ENCODE results near the gene FOXI1. TPM values are rescaled to one million over a fixed set of nuclear protein-coding genes. Genes with fewer than 3 reads are reported as not detected.
"Not testable (repeated sequence)": the region's sequence is repeated elsewhere in the genome, so short reads cannot be mapped to it uniquely, and the experiment has no call there.

Gene FOXI1
- total RNA-seq, 2 donors from 2014 or later = not detected

DNA sequence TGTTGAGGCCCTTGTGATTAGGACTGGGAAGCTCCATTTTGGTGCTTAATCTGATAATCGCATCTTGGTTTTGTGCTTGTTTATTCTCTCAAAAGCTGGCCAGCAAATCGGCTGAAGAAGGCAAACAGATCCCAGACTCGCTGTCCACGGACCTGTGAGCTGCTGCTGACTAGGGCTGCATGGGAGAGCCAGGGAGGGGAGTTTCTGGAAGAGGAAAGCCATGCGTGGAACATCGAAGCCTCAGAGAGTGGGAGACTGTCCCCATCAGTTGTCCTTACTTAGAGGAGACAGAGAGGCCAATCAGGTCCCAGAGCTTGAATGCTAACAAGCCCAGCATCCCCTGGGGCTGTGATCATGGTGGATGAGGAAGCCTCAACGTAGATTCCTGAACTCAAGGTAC, 23.0 kb upstream of the FOXI1 start:
- no peak for DNase-seq (ENCODE audit: low spot score)
- intact Hi-C loops (cut with DNase I) = no loop called here

DNA sequence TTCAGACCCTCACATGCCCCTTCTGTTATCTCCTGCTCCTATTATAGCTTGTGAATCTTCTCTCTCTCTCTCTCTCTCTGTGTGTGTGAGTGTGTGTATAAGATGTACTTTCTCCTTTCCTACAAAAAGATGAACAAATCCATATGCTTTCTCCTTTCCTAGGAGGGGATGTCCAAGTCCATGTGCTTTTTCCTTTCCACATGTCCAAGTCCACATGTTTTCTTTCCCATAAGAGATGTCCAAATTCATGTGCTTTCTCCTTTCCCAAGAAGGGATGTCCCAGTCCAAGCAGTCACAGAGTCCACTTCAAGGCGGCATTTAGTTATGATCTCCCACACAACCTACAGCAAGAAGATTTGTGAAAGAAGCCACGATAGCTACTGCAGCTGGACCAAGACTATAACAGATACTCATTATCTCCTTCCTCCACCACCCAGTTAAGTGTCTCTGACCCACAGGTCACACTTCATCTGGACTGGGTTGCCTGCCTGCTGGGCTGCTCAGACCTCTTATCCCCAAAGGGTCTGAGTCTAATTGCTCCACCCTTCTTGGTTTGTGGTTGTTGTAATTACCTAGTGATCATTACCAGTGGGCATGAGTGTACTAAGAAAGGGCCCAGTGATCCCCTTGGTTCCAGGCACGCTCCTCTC, 18.4 kb upstream of the FOXI1 start:
- DNase-seq (ENCODE audit: low spot score) = no peak
- intact Hi-C loops (cut with DNase I) = no loop called here

DNA sequence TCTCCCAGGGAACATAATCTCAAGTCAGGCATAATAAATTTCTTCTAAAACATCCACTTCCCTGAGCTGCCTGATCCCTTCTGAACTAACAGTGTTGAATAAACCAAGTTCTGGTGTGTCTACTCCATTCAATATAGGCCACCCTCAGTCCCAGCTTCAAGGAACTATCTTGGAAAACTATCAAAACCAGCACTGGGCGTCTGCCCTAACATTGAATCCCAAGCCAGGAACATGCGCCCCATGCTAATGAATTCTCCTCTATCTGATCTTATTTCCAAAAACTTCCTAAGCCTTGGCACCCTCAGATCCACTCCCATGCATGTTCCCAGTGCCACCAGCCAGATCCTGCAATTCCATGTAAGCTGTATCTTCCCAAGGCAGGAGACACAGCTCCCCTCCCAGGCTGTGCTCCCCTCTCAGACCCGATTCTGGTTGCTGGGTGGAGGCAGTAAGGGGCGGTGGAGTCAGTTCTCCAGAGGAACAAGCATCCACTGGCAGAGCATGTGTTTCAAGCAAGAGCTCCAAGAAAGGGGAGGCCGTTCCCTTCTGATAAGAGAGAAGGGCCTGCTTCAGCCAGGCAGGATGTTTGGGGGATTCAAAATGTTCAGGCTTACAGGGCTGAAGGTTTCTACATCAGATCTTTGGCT, 13.1 kb upstream of the FOXI1 start:
- intact Hi-C loops (cut with DNase I) = no loop called here
- DNase-seq (ENCODE audit: low spot score) = no peak

DNA sequence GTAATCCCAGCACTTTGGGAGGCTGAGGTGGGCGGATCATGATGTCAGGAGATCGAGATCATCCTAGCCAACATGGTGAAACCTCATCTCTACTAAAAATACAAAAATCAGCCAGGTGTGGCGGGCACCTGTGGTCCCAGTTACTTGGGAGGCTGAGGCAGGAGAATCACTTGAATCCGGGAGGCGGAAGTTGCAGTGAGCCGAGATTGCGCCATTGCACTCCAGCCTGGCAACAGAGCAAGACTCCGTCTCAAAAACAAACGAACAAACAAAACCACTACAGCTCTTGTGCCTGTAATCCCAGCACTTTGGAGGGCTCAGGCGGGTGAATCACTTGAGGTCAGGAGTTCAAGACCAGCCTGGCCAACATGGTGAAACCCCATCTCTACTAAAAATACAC, 11.4 kb upstream of the FOXI1 start:
- DNase-seq (ENCODE audit: low spot score); intact Hi-C loops (cut with DNase I): not testable (repeated sequence)

DNA sequence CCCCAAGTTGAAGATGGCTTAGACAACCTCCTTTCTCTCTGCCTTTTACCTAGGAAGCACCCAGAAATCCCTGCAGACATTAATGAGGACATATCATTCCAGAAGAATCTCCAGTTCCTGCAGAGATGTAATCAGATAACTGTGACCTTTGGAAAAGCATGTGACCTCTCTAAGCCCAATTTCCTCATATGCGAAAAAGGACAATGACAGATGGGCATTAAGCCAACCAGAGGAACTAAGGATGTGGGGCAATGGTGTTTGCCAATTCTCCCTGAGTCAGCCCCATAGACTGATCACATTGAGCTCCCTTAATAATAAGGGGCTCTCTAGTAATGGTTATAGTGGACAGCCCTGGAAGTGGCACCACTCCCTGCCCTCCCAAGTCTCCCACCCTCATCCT, 10.1 kb upstream of the FOXI1 start:
- no peak for DNase-seq (ENCODE audit: low spot score)
- intact Hi-C loops (cut with DNase I) = no loop called here

GRCh38 chr5:170097934-170098333, 7.8 kb upstream of the FOXI1 start:
- intact Hi-C loops (cut with DNase I) = loop anchor here in 1 of 2 donors (1.0 kb wide), 1 partner anchor 69 kb away; no protein-coding TSS in a partner anchor
- no peak for DNase-seq (ENCODE audit: low spot score)

- intact Hi-C loops (cut with DNase I) = loop anchor here in 1 of 2 donors (10.0 kb wide), 1 partner anchor 84 kb away; no protein-coding TSS in a partner anchor
- DNase-seq (ENCODE audit: low spot score) = peak; percentile 90
Observed at GRCh38 chr5:170100066-170100943, 5.4 kb upstream of the FOXI1 start.

DNA sequence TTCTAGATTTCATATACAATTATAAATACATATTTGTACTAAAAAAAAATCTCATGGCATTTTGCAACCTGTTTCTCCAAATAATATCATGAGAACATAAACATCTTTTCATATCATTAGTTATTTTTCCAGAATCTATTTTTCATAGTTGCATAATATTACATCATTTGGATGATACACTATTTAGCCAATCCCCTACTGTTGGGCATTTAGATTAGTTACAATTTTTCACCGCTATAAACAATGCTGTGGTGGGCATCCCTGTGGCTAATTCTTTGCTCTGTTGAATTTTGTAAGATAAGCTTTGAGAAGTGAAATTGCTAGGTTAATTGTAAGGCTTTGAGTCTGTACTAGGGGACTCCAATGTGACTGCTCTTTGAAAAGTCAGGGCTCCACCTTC, 2.2 kb upstream of the FOXI1 start:
- intact Hi-C loops (cut with DNase I) = loop anchor here in 1 of 2 donors (10.0 kb wide), 1 partner anchor 81 kb away; no protein-coding TSS in a partner anchor
- DNase-seq (ENCODE audit: low spot score) = no peak

DNA sequence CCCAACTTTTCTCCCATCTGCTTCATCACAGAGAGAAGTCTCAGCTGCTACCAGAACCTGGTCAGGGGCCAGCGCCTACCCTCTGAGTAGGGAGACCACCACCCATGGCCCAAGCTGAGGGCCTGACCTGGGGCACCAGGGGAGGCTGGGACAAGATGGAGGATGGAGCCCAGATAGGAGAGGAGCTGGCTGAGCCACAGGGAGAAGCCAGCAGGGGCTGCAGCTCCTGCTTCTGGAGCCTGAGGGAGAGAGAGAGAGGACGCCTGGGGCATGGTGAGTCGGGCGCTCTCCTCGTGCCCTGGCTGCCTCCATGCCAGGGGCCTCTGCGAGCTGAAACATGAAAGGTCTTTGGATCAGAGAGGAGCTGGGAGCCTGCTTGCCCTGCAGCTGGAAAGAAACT, 1.4 kb upstream of the FOXI1 start:
- intact Hi-C loops (cut with DNase I) = loop anchor here in 1 of 2 donors (10.0 kb wide), 1 partner anchor 81 kb away; no protein-coding TSS in a partner anchor
- no peak for DNase-seq (ENCODE audit: low spot score)

DNA sequence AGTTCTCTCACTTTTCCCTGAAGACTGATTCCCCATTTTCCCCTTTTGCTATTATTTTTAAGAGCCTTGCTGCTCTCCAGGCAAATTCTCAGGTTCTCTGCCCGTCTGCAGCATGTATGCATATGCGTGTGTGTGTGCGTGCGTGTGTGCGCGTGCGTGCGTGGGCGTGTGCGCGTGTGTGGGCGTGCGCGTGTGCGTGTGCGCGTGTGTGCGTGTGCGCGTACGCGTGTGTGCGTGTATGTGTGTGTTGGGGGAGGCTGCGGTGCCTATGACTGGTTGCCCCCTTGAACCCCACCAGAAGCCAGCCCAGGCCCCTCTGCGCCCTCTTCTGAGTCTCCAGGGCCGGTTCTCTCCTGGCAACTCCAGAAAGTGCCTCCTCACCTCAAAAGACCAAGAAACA, 987 bp upstream of the FOXI1 start:
- intact Hi-C loops (cut with DNase I) = loop anchor here in 1 of 2 donors (10.0 kb wide), 1 partner anchor 80 kb away; no protein-coding TSS in a partner anchor
- no peak for DNase-seq (ENCODE audit: low spot score)

GRCh38 chr5:170107674-170108073, 2.0 kb downstream of the FOXI1 start:
- intact Hi-C loops (cut with DNase I) = loop anchor here in 1 of 2 donors (10.0 kb wide), 1 partner anchor 77 kb away; no protein-coding TSS in a partner anchor

DNA sequence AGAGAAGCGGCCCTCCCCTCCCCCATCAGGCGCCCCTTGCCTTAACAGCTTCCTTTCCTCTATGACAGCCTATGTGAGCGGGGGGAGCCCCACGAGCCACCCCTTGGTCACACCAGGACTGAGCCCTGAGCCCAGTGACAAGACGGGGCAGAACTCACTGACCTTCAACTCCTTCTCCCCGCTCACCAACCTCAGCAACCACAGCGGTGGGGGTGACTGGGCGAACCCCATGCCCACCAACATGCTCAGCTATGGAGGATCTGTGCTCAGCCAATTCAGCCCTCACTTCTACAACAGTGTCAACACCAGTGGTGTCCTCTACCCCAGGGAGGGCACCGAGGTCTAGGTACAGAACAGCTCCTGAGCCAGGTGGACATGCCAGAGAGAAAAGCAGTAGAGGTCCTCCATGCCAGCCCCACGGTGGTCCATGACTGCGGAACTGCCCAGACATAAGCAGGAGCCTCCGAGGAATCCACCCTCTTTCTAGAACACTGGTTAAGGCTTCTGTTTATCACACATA, 2.6 kb downstream of the FOXI1 start:
- intact Hi-C loops (cut with DNase I) = loop anchor here in 1 of 2 donors (10.0 kb wide), 1 partner anchor 76 kb away; no protein-coding TSS in a partner anchor
- DNase-seq (ENCODE audit: low spot score) = no peak

More at GRCh38 chr5:170107674-170108073, 2.0 kb downstream of the FOXI1 start:
- no peak for DNase-seq (ENCODE audit: low spot score)

DNA sequence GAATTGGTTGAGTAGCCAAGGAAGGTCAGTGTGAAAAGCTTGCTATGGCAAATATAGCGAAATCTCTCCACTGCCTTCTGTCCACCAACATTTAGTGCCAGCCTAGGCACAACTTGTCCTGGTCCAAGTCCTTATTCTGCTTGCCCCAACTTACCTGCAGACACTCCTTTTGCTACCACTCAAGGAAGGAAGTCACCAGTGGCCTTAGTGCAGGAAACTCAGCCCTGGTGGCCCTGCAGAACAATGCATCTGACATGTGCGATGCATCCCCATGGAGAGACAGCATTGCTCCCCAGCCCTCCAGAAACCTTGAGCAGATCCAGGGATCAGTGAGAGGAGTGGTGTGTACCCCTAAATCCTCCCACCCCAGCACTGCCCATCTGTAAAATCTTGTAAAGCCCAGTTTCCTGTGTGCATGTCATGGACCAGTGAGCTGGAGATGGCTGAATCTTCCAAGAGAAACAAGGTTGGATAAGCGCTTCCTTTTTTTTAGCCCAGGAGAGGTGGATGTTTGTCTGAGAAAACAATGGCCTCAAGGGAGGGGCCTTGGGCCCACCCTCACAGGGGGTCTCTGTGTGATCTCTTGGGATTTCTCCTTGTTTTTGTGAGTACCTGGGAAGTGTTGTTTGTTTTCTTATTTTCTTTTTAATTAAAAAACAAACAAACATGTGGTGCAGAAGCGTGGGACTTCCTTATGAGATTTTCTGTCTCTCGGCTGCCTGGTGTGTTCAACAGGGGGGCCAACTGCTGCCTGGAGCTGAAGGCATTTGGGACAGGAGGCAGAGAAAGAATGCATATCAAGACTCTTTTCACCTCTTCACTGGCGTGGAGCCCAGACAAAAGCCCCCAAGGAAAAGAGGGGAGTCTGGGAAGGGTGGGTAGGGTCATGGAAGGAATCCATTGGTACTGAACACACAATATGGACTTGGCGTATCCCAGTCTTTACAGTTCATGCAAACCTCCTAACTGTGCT, 3.6 kb downstream of the FOXI1 start:
- intact Hi-C loops (cut with DNase I) = loop anchor here in 1 of 2 donors (10.0 kb wide), 1 partner anchor 75 kb away; no protein-coding TSS in a partner anchor
- no peak for DNase-seq (ENCODE audit: low spot score)

DNA sequence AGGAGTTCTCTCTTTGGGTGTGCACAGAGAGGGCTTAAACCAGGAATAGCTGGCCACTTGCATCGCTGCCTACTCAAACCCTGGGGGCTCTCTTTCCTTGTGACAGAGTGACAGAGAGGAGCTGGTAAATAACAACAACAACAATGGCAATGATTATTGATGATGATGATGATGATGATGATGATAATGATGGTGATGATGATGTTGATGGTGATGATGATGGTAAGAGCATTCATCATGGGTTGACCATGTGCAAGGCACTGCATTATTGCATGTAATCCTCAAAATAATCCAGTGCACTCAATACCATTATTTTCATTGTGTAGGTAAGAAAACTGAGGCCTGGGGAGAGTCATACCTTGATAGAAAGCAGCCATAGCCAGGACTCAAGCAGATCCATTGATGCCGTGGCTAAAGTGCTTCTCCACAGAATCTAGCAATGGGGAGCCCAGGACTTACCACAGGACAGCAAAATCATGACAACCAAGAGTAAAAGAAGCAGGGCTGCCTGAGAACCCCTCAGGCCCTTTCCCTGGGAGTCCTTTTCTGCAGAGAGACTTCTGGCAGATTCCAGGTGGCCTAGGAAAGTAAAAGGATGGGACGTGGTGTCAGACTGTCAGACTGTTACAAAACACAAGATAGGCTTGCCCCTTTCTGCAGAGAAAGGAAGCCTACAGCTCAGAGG, 4.8 kb downstream of the FOXI1 start:
- intact Hi-C loops (cut with DNase I) = no loop called here
- no peak for DNase-seq (ENCODE audit: low spot score)

- no peak for DNase-seq (ENCODE audit: low spot score)
- intact Hi-C loops (cut with DNase I) = no loop called here
Observed at GRCh38 chr5:170111088-170111785, 5.5 kb downstream of the FOXI1 start.

GRCh38 chr5:170112876-170113521, 7.3 kb downstream of the FOXI1 start:
- intact Hi-C loops (cut with DNase I) = no loop called here
- DNase-seq (ENCODE audit: low spot score) = no peak

GRCh38 chr5:170113522-170113900, 7.8 kb downstream of the FOXI1 start:
- no peak for DNase-seq (ENCODE audit: low spot score)
- intact Hi-C loops (cut with DNase I) = no loop called here
